ENCODE results near the gene TARM1.
A peak's percentile ranks its signal among the peaks of the same experiment; 100 is the strongest.

DNA sequence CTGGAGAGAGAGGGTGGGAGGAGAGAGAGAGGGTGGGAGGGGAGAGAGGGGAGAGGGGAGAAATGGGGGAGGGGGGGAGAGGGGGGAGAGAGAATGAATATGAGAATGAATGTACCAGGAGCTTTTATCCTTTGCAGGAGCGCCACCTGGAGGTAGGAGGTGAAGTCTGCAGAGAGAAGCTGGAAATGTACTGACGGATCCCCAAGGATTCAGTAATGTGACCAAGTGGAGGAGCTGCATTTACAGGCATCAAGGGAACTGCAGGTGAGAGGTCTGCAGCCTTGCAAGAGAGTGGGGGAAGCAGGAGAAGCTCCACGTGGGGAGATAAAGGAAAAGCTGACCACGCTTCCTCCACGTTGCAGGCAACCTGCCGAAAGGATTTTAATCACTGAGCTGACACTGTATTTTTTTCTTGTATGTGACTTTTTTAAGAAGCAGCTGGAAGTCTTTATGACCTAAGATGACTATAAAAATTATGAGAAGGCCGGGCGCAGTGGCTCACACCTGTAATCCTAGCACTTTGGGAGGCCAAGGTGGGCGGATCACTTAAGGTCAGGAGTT lies 51.2 kb downstream of the TARM1 start:
- TF ChIP-seq MYNN (tag by site-specific recombination; IDR thresholded peaks at IDR 0.05; ENCODE audit: borderline replicate concordance), result no peak
- TF ChIP-seq, protein P1, sequence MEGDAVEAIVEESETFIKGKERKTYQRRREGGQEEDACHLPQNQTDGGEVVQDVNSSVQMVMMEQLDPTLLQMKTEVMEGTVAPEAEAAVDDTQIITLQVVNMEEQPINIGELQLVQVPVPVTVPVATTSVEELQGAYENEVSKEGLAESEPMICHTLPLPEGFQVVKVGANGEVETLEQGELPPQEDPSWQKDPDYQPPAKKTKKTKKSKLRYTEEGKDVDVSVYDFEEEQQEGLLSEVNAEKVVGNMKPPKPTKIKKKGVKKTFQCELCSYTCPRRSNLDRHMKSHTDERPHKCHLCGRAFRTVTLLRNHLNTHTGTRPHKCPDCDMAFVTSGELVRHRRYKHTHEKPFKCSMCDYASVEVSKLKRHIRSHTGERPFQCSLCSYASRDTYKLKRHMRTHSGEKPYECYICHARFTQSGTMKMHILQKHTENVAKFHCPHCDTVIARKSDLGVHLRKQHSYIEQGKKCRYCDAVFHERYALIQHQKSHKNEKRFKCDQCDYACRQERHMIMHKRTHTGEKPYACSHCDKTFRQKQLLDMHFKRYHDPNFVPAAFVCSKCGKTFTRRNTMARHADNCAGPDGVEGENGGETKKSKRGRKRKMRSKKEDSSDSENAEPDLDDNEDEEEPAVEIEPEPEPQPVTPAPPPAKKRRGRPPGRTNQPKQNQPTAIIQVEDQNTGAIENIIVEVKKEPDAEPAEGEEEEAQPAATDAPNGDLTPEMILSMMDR (tag by site-specific recombination; IDR thresholded peaks at IDR 0.05), result peak; percentile 33
- TF ChIP-seq, protein P2, sequence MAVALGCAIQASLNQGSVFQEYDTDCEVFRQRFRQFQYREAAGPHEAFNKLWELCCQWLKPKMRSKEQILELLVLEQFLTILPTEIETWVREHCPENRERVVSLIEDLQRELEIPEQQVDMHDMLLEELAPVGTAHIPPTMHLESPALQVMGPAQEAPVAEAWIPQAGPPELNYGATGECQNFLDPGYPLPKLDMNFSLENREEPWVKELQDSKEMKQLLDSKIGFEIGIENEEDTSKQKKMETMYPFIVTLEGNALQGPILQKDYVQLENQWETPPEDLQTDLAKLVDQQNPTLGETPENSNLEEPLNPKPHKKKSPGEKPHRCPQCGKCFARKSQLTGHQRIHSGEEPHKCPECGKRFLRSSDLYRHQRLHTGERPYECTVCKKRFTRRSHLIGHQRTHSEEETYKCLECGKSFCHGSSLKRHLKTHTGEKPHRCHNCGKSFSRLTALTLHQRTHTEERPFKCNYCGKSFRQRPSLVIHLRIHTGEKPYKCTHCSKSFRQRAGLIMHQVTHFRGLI (tag by site-specific recombination; IDR thresholded peaks at IDR 0.05), result no peak
- TF ChIP-seq ZNF585B (tag by site-specific recombination; IDR thresholded peaks at IDR 0.05), result no peak
- no peak for TF ChIP-seq ZNF791 (tag by site-specific recombination; IDR thresholded peaks at IDR 0.05)
- TF ChIP-seq ZNF776 (tag by site-specific recombination; IDR thresholded peaks at IDR 0.05; ENCODE audit: borderline replicate concordance), result no peak
- no peak for TF ChIP-seq ZNF830 (tag by site-specific recombination; IDR thresholded peaks at IDR 0.05; ENCODE audit: low read depth)
- TF ChIP-seq ZNF354C (tag by site-specific recombination; IDR thresholded peaks at IDR 0.05; ENCODE audit: borderline replicate concordance, low read depth), result no peak
- TF ChIP-seq ZNF707 (tag by site-specific recombination; IDR thresholded peaks at IDR 0.05), result no peak
- no peak for TF ChIP-seq SETDB1 (IDR thresholded peaks at IDR 0.05; ENCODE audit: insufficient read length, low read length)
- no peak for TF ChIP-seq YY1 (tag by site-specific recombination; IDR thresholded peaks at IDR 0.05)
- no peak for TF ChIP-seq ZNF623 (tag by site-specific recombination; IDR thresholded peaks at IDR 0.05)
- TF ChIP-seq ZNF146 (tag by site-specific recombination; IDR thresholded peaks at IDR 0.05), result no peak
- no peak for TF ChIP-seq ZNF23 (tag by site-specific recombination; IDR thresholded peaks at IDR 0.05; ENCODE audit: borderline replicate concordance)

All from HEK293 (cell line).